ENCODE results near the gene HSD3B7. TPM values are rescaled to one million over a fixed set of nuclear protein-coding genes. Genes with fewer than 3 reads are reported as not detected.

Gene HSD3B7
- total RNA-seq: 12.8 and 17.5 TPM in 2 replicates

DNA sequence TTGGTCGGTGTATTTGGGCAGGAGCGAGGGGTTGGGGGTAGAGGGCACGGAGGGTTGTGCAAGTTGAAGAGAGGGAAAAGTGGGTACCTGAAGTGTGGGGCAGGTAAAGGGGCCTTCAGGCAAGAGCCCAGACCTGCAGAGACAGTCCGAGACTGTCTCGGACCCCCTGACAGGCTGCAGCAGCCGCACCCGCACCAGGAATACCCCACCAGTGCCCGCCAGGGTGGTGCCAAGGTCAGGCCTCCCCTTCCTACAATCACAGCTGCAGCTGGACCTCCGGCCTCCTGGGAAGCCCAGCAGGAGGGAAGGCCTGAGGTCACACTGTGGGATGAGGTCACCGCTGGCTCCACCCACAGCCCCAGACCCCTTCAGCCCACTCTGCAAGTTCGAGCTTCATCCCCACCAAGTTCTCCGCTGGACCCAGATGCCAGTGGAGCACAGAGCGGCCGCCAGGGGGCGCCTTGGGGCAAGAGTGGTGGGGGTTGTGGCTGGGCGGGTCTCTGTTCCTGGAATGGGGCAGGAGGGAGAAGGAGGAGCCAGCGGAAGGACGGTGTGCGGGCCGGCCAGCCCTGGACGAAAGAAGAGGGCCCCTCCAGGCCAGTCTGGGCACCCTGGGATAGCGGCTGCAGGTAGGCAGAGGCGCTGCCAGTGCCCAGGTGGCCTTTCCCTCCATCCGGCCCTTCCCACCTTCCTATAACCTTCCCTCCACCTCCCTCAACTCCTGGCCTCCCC is at the start of gene HSD3B7:
TSS of gene HSD3B7 (plus strand) at position 539 of the 732 bp plus-strand sequence. CDS start 452 bp downstream, outside the sequence.

GRCh38 chr16:30948667-30949649 is 36.0 kb upstream of the HSD3B7 start, which contains the start of gene ORAI3:
Gene ORAI3 (plus strand): TSS chr16:30949068. CDS start chr16:30949290, 222 bp downstream.

DNA sequence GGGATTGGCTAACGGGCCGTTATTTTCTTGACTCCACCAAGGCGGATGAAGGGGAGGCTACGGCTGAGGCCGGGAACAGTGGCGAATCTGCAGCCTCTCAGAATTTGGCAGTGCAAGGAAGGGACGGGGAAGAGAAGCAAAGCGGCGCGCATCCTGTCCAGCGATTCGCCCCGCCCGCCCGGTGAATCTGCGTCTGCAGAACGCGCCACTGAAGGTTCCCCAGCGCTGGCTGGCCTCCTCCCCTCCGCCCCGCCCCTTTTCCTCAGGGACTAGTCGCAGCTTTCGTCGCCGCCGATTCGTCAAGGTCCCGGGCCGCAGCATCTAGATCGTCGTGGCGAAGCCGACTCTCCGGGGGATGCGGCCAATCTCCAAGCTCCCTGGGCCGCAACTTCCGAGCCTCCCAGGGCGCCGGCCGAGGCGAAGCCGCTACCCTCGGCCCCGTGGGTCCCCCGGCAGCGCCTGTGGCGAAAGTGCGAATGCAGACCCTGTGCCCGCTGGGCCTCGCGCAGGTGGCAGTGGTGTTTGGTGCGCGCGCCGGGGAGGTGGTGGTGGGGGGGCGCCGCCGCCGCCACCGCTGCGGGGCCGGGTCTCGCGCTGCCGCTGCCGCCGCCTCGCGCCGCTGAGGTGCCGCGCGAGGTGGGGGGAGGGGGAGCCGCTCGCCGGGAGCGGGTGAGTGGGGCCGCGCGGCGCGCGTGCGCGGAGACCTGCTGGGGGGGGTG is 27.4 kb upstream of the HSD3B7 start, which contains the start of gene SETD1A:
TSS of gene SETD1A (plus strand) at position 299 of the 719 bp plus-strand sequence. CDS start 978 bp downstream, outside the sequence.

DNA sequence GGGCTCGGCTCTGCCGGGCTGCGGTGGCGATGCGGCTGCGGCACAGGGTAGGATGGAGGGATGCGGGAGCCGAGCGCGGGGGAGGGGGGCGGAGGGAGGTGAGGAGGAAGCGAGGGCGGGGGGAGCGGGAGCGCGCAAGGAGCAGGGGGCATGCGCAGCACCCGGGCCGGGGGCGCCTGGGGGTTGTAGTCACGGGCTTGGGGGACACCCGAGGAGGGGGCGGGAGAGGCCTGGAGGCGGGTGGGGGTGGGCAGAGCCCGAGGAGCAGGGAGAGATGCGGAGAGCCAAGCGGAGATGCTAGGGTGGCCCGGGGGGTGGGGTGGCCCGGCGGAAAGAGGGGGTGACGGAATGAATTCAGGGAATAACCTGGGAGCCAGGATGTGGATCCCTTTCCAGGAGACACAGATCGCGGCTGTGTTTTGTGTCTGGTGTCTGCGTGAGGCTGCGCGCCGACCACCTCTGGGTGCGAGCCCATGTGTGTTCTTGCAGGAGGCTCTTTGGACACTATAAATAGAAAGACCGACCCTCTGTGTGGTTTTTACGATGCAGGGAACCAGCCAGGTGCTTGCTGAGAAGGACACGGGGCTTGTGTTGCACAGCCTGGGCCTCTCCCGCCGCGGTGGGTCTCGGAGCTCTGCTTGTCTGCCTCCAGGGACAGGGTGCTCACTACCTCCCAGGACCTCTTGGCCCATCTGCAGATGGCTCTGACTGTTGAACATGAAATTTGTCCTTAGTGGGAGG is 25.7 kb downstream of the HSD3B7 start, which contains the start of gene STX1B:
TSS of gene STX1B (minus strand) at position 54 of the 741 bp plus-strand sequence. CDS start 242 bp downstream, outside the sequence.

DNA sequence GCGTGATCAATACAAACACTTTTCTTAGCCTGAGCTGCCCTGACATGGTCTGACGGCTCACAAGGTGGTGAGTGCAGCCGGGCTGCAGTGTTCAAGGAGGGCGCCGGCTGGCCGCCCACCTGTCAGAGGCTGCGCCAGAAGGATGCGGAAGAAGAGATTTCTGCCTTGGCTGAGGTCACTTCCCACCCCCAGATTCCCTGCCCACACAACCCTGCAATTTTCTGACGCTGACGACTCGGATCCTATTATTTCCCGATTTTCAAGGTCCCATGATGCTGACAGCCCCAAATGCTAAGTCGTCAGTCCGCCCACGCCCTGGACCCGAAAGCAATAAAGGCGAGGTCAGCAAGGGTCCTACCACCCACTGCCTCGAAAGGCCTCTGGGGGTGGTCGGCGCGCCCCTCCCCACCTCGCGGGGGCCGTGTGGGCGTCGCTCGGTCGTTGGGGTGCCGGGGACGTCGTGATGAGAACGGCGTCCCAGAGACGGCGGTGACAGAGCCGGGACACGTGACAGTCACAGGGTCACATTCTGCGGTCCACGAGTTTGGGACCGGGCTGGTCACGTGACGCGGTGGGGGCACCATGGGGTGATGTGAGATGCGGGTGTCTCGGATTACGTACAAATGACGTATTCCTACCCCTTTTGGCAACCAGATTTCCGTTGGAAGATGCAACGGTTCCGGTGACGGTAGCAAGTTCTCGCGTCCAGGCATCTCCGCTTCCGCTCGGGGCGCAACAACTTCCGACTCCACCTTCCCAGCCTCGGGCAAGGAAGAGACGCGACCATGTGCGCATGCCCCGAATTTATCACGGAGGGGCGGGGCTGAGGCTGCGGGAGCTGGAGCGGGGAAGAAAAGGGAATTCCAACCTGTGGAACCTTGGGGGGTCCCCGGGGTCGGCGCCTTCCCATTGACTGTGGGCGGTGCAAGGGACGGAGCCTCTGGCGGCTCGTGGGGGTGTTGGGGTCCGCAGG is 48.0 kb downstream of the HSD3B7 start, which contains the start of gene STX4:
TSS of gene STX4 (plus strand) at position 823 of the 973 bp plus-strand sequence. CDS start 248 bp downstream, outside the sequence.

Other genes starting within 250 kb of the HSD3B7 start
- 14.9 and 18.2 TPM in 2 replicates for gene PHKG2, start 236.8 kb upstream of the HSD3B7 start, total RNA-seq
- 1.4 and 2.7 TPM in 2 replicates for gene CFAP119, start 223.1 kb upstream of the HSD3B7 start, total RNA-seq
- gene RNF40, start 222.9 kb upstream of the HSD3B7 start, total RNA-seq: 69.9 and 93.6 TPM in 2 replicates
- 5.4 and 6.7 TPM in 2 replicates for gene ZNF629, start 198.0 kb upstream of the HSD3B7 start, total RNA-seq
- 28.5 and 51.0 TPM in 2 replicates for gene BCL7C, start 91.1 kb upstream of the HSD3B7 start, total RNA-seq
- gene CTF1, start 88.6 kb upstream of the HSD3B7 start, total RNA-seq: 1.2 and 1.7 TPM in 2 replicates
- gene FBXL19, start 61.6 kb upstream of the HSD3B7 start, total RNA-seq: 13.5 and 17.1 TPM in 2 replicates
- gene ORAI3, start 36.1 kb upstream of the HSD3B7 start, total RNA-seq: 21.9 and 50.5 TPM in 2 replicates
- gene SETD1A, start 27.5 kb upstream of the HSD3B7 start, total RNA-seq: 0.96 and 1.4 TPM in 2 replicates
- gene STX1B, start 25.4 kb downstream of the HSD3B7 start, total RNA-seq: 0.19 and 0.28 TPM in 2 replicates
- gene STX4, start 48.4 kb downstream of the HSD3B7 start, total RNA-seq: 17.8 and 19.6 TPM in 2 replicates
- gene ZNF668, start 89.0 kb downstream of the HSD3B7 start, total RNA-seq: 6.2 and 10.9 TPM in 2 replicates
- gene ZNF646, start 89.2 kb downstream of the HSD3B7 start, total RNA-seq: 12.7 and 14.6 TPM in 2 replicates
- 1.9 and 5.4 TPM in 2 replicates for gene PRSS53, start 103.7 kb downstream of the HSD3B7 start, total RNA-seq
- gene VKORC1, start 109.6 kb downstream of the HSD3B7 start, total RNA-seq: 134 and 306 TPM in 2 replicates
- gene BCKDK, start 123.2 kb downstream of the HSD3B7 start, total RNA-seq: 18.0 and 24.2 TPM in 2 replicates
- gene KAT8, start 132.5 kb downstream of the HSD3B7 start, total RNA-seq: 29.7 and 35.2 TPM in 2 replicates
- not detected in 2 replicates for gene PRSS8, start 150.5 kb downstream of the HSD3B7 start, total RNA-seq
- 0.38 and 0.85 TPM in 2 replicates for gene PRSS36, start 164.9 kb downstream of the HSD3B7 start, total RNA-seq
- gene FUS, start 194.9 kb downstream of the HSD3B7 start, total RNA-seq: 37.8 and 90.7 TPM in 2 replicates
- 26.2 and 40.5 TPM in 2 replicates for gene PYCARD, start 217.6 kb downstream of the HSD3B7 start, total RNA-seq
- gene TRIM72, start 228.9 kb downstream of the HSD3B7 start, total RNA-seq: under 0.01 TPM in 1 of 2 replicates, not detected in the other
- gene PYDC1, start 231.9 kb downstream of the HSD3B7 start, total RNA-seq: not detected in 2 replicates

All from regular cardiac myocyte (primary cell).